ENCODE data around the gene EOLA1. TPM values are rescaled to one million over a fixed set of nuclear protein-coding genes. Genes with fewer than 3 reads are reported as not detected.
"Not testable (repeated sequence)": the region's sequence is repeated elsewhere in the genome, so short reads cannot be mapped to it uniquely, and the experiment has no call there.

EOLA1 gene
- polyA plus RNA-seq, 1 donor, result 21.6 TPM

- not testable (repeated sequence) for DNase-seq
These were observed 5.0 kb downstream of the EOLA1 start for GRCh38 chrX:149545545-149546543.

GRCh38 chrX:149546962-149547361 is 6.2 kb downstream of the EOLA1 start:
- DNase-seq, result not testable (repeated sequence)

- DNase-seq, result not testable (repeated sequence)
These were observed 7.0 kb downstream of the EOLA1 start for GRCh38 chrX:149547782-149548181.

GRCh38 chrX:149549701-149550100 is 8.9 kb downstream of the EOLA1 start, which contains the start of gene HSFX3:
Gene HSFX3, minus strand, starts transcription at chrX:149549924. Its CDS starts 72 bp downstream, at chrX:149549852.
- DNase-seq, result not testable (repeated sequence)

GRCh38 chrX:149550454-149550853 is 9.6 kb downstream of the EOLA1 start:
- not testable (repeated sequence) for DNase-seq

- not testable (repeated sequence) for DNase-seq
These were observed 10.6 kb downstream of the EOLA1 start for GRCh38 chrX:149551245-149551938.

- DNase-seq, result not testable (repeated sequence)
These were observed 11.1 kb downstream of the EOLA1 start for GRCh38 chrX:149551939-149552248.

- not testable (repeated sequence) for DNase-seq
These were observed 14.4 kb downstream of the EOLA1 start for GRCh38 chrX:149555251-149555650.

GRCh38 chrX:149563359-149563758 is 22.5 kb downstream of the EOLA1 start:
- DNase-seq, result no peak

GRCh38 chrX:149567621-149568417 is 27.0 kb downstream of the EOLA1 start:
- DNase-seq, result no peak

GRCh38 chrX:149568701-149569296 is 28.0 kb downstream of the EOLA1 start:
- no peak for DNase-seq

GRCh38 chrX:149569770-149570169 is 29.0 kb downstream of the EOLA1 start:
- no peak for DNase-seq

GRCh38 chrX:149570668-149571067 is 29.9 kb downstream of the EOLA1 start:
- DNase-seq, result no peak

- no peak for DNase-seq
These were observed 31.0 kb downstream of the EOLA1 start for GRCh38 chrX:149571770-149572169.

- no peak for DNase-seq
These were observed 31.9 kb downstream of the EOLA1 start for GRCh38 chrX:149572743-149573142.

- DNase-seq, result not testable (repeated sequence)
These were observed 32.6 kb downstream of the EOLA1 start for GRCh38 chrX:149573456-149573855.

- not testable (repeated sequence) for DNase-seq
These were observed 44.8 kb downstream of the EOLA1 start for GRCh38 chrX:149585631-149586030.

GRCh38 chrX:149587359-149587758 is 46.5 kb downstream of the EOLA1 start, which contains the start of gene MAGEA9B:
Gene MAGEA9B, minus strand, starts transcription at chrX:149587459. Its CDS starts 4,280 bp downstream, at chrX:149583179.
- DNase-seq, result not testable (repeated sequence)

- not testable (repeated sequence) for DNase-seq
These were observed 50.2 kb downstream of the EOLA1 start for GRCh38 chrX:149590993-149591392.

- not testable (repeated sequence) for DNase-seq
These were observed 54.4 kb downstream of the EOLA1 start, which contains the start of gene HSFX2 for GRCh38 chrX:149595214-149595613. Gene HSFX2, minus strand, starts transcription at chrX:149595314. Its CDS starts 614 bp downstream, at chrX:149594700.

GRCh38 chrX:149595943-149596342 is 55.1 kb downstream of the EOLA1 start:
- DNase-seq, result not testable (repeated sequence)
